Transverse colon (tissue), 4 donors: Measurements from ENCODE around the gene TOR4A.

Experiments used
- POLR2AphosphoS5 ChIP-seq, 3 donors: sonication (generic); formaldehyde crosslinking; IDR thresholded peaks; one replicate each; pipeline ENCODE4 v1.6.1; 2016; ENCODE audit warnings: antibody characterized with exemption in 3 of 3
- TF ChIP-seq, protein P1 (sequence below), 5 experiments: fragments of 200-600 bp in 3 of 5; fragments of 450-650 bp in 2 of 5; sonication (generic) in 3 of 5; IDR thresholded peaks; 1 replicate in 2 of 5; 2 replicates in 3 of 5; pipeline ENCODE4 v1.5.1; 2016 to 2017; ENCODE audit warnings: antibody characterized with exemption in 5 of 5, inconsistent platforms in 3 of 5, mild to moderate bottlenecking in 2 of 5, moderate library complexity in 1 of 5

DNA sequence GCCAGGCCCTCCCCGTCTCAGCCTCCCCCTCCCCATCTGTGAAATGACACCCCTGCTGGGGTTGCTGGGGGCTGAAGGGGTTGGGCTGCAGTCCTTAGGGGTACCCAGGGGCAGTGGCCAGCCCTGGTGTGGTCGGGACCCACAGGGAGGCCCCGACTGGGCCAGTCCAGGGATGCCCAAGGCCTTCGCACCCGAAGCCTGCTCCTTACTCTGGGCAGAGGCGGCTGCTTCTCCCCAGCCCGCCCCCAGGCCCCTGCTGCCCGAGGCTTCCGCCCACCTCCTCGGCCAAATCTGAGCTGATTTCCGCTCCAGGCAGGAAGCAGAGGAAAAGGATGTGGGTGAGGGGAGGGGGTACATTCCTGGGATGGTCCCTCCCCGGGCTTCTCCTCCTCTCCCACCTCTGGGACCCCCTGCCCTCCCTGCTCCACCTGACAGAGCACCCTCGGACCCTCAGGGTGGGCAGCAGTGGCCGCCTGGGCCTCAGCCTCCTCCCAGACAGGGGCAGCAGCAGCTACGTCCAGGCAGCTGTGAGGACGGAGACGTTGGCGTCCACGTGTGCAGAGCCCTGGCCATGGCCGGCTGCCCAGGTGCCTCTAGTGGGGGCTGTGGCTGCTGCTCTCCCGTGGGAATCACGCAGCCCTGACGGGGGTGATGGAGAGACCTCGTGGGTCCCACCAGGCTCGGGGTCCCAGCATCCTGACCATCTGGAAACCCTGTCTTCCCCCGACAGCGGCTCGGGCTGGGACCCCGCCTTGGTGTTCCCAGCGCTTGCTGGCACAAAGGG, 28.7 kb downstream of the TOR4A start:
- TF ChIP-seq, protein P1, sequence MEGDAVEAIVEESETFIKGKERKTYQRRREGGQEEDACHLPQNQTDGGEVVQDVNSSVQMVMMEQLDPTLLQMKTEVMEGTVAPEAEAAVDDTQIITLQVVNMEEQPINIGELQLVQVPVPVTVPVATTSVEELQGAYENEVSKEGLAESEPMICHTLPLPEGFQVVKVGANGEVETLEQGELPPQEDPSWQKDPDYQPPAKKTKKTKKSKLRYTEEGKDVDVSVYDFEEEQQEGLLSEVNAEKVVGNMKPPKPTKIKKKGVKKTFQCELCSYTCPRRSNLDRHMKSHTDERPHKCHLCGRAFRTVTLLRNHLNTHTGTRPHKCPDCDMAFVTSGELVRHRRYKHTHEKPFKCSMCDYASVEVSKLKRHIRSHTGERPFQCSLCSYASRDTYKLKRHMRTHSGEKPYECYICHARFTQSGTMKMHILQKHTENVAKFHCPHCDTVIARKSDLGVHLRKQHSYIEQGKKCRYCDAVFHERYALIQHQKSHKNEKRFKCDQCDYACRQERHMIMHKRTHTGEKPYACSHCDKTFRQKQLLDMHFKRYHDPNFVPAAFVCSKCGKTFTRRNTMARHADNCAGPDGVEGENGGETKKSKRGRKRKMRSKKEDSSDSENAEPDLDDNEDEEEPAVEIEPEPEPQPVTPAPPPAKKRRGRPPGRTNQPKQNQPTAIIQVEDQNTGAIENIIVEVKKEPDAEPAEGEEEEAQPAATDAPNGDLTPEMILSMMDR (IDR thresholded peaks at IDR 0.05), result no peak
- TF ChIP-seq POLR2AphosphoS5 (IDR thresholded peaks at IDR 0.05), result no peak
